Measurements from ENCODE around the gene NACC2.

NACC2 gene

GRCh38 chr9:135958485-135958884 lies 136.6 kb downstream of the NACC2 start:
- no peak for DNase-seq (ENCODE audit: low read depth)

GRCh38 chr9:135957431-135957830 lies 137.7 kb downstream of the NACC2 start:
- no peak for DNase-seq (ENCODE audit: low read depth)

- no peak for DNase-seq (ENCODE audit: low read depth)
These were observed 138.3 kb downstream of the NACC2 start for GRCh38 chr9:135956802-135957174.
